Activated CD4-positive, alpha-beta T cell treated with anti-CD3 and anti-CD28 coated beads, Interleukin-10, Interleukin-2, amounts not matched to agents 100 ng/mL and 50 ng/mL, durations not matched to agents 16 hours and 8 hours (primary cell): Measurements from ENCODE around the gene CST2.
"Not testable (repeated sequence)": the region's sequence is repeated elsewhere in the genome, so short reads cannot be mapped to it uniquely, and the experiment has no call there.

Experiments
- DNase-seq: peaks from one replicate; pipeline ENCODE4 v3.0.0-alpha.2; 2020

The CST2 gene

GRCh38 chr20:23800865-23801264 lies 25.7 kb downstream of the CST2 start:
- no peak for DNase-seq

GRCh38 chr20:23799216-23799847 lies 27.2 kb downstream of the CST2 start:
- DNase-seq = peak; percentile 48

GRCh38 chr20:23795526-23795925 lies 31.0 kb downstream of the CST2 start:
- no peak for DNase-seq

- no peak for DNase-seq
Measured at GRCh38 chr20:23794841-23795240, 31.7 kb downstream of the CST2 start.

GRCh38 chr20:23794065-23794464 lies 32.5 kb downstream of the CST2 start:
- no peak for DNase-seq

GRCh38 chr20:23783447-23783846 lies 43.1 kb downstream of the CST2 start:
- no peak for DNase-seq

GRCh38 chr20:23782366-23782983 lies 44.1 kb downstream of the CST2 start:
- DNase-seq = peak; percentile 48

- DNase-seq = not testable (repeated sequence)
Measured at GRCh38 chr20:23778676-23779075, 47.9 kb downstream of the CST2 start.

GRCh38 chr20:23777380-23777779 lies 49.1 kb downstream of the CST2 start:
- not testable (repeated sequence) for DNase-seq

GRCh38 chr20:23776067-23776771 lies 50.3 kb downstream of the CST2 start:
- no peak for DNase-seq

GRCh38 chr20:23774081-23774480 lies 52.4 kb downstream of the CST2 start:
- DNase-seq = no peak
